Stimulated activated CD8-positive, alpha-beta memory T cell treated with anti-CD3 and anti-CD28 coated beads, Interleukin-15, amount 100 ng/mL, for 48 hours (primary cell): ENCODE results near the gene TOX2.
"Not testable (repeated sequence)": the region's sequence is repeated elsewhere in the genome, so short reads cannot be mapped to it uniquely, and the experiment has no call there.

Source experiments
- DNase-seq, 2 donors: peaks; one replicate each; pipeline ENCODE4 v3.0.0-alpha.2; 2020; ENCODE audit warnings: low read depth in 2 of 2

The TOX2 gene

GRCh38 chr20:44033344-44033743, 118.7 kb downstream of the TOX2 start:
- DNase-seq = no peak

- DNase-seq = no peak
Measured at GRCh38 chr20:44033873-44034272, 119.2 kb downstream of the TOX2 start.

GRCh38 chr20:44034451-44034850, 119.8 kb downstream of the TOX2 start:
- no peak for DNase-seq

- DNase-seq = no peak
Measured at GRCh38 chr20:44034965-44035635, 120.4 kb downstream of the TOX2 start.

- DNase-seq = no peak
Measured at GRCh38 chr20:44035924-44036323, 121.3 kb downstream of the TOX2 start.

GRCh38 chr20:44036441-44036840, 121.8 kb downstream of the TOX2 start:
- no peak for DNase-seq

- no peak for DNase-seq
Measured at GRCh38 chr20:44038681-44039123, 124.0 kb downstream of the TOX2 start.

- no peak for DNase-seq
Measured at GRCh38 chr20:44039147-44039546, 124.5 kb downstream of the TOX2 start.

- no peak for DNase-seq
Measured at GRCh38 chr20:44039741-44040140, 125.1 kb downstream of the TOX2 start.

GRCh38 chr20:44040202-44040915, 125.7 kb downstream of the TOX2 start:
- no peak for DNase-seq

- no peak for DNase-seq
Measured at GRCh38 chr20:44041001-44041400, 126.3 kb downstream of the TOX2 start.

- not testable (repeated sequence) for DNase-seq
Measured at GRCh38 chr20:44044712-44045111, 130.1 kb downstream of the TOX2 start.

GRCh38 chr20:44050327-44050726, 135.7 kb downstream of the TOX2 start:
- DNase-seq = no peak

- no peak for DNase-seq
Measured at GRCh38 chr20:44050925-44051660, 136.4 kb downstream of the TOX2 start.

GRCh38 chr20:44051661-44052000, 137.0 kb downstream of the TOX2 start:
- DNase-seq = no peak

GRCh38 chr20:44052166-44052565, 137.5 kb downstream of the TOX2 start:
- DNase-seq = no peak

- DNase-seq = no peak
Measured at GRCh38 chr20:44053046-44053445, 138.4 kb downstream of the TOX2 start.

GRCh38 chr20:44054118-44054517, 139.5 kb downstream of the TOX2 start:
- DNase-seq = no peak

GRCh38 chr20:44054849-44055248, 140.2 kb downstream of the TOX2 start:
- DNase-seq = no peak

GRCh38 chr20:44056010-44056698, 141.5 kb downstream of the TOX2 start:
- DNase-seq = no peak

- DNase-seq = no peak
Measured at GRCh38 chr20:44057698-44058675, 143.3 kb downstream of the TOX2 start.
